SK-MEL-5 (cell line): ENCODE data around the gene ZFPM1. TPM values are rescaled to one million over a fixed set of nuclear protein-coding genes. Genes with fewer than 3 reads are reported as not detected.

Experiments used
- DNase-seq: peaks from one replicate; pipeline ENCODE4 v3.0.0-alpha.2; 2016; ENCODE audit warnings: low read depth, low spot score
- in situ Hi-C: cut with HindIII; loops from 2 replicates; pipeline ENCODE4 v1.10.0; 2016; ENCODE audit warnings: low sequenced_read_pairs, high pct_unique_total_duplicates, low pct_unique_long_range_greater_than_20kb
- total RNA-seq: library from RNA; depleted of rRNA; stranded (reverse); fragments of >200 nt; shearing (Covaris generic); gene quantifications from 2 replicates; pipeline ENCODE4 v1.2.3, GENCODE V29; 2014

Gene ZFPM1
- total RNA-seq, 1 experiment from 2014 or later, result 0.29 TPM

DNA sequence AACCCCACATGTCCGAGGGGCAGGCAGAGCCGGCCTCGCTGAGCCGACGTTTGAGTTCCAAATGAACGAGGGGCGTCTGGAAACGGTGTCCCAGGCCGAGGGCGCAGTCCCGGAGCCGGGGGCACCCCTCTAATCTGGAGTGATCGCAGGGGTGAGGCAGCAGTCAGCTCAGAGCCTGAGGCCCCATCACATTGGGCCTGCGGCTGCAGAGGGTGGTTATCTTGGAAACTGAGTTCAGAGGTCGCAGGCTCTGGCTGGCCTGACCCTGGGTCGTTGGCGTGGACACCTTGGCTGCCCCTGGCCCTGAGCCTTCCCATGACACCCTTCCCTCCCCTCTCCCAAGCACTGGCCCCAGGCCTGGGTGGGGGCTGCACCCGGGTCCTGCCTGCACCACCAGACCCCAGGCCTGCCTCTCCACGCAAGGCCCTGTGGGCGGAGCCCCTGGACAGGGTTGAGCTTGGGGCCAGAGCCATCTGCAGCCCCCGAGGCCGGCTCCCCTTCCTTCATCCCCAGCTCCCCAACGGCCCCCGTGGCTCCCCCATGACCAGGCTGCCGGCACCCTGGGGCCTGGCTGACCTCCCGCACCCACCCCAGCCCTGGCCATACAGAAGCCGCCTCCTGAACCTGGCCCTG is 45.6 kb downstream of the ZFPM1 start:
- in situ Hi-C loops, result no loop called here
- DNase-seq, result no peak

DNA sequence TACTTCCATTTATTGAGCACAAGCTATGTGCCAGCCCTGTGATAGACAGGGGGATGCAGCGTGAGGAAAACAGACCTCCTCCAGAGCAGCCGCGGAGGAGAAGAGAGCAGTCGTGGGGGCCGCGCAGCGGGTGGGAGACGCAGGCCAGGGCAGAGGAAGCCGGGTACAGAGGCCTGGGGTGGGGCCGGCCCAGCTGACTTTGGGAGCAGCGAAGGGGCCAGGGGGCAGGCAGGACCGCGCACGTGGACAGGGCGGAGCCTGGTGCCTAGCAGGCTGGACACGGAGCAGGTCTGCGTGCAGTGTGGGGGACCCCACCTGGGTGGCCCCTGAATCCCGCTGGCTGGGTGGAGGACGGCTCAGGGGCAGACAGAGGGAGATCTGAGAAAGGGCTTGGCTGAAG is 46.2 kb downstream of the ZFPM1 start:
- DNase-seq, result no peak
- in situ Hi-C loops, result no loop called here

DNA sequence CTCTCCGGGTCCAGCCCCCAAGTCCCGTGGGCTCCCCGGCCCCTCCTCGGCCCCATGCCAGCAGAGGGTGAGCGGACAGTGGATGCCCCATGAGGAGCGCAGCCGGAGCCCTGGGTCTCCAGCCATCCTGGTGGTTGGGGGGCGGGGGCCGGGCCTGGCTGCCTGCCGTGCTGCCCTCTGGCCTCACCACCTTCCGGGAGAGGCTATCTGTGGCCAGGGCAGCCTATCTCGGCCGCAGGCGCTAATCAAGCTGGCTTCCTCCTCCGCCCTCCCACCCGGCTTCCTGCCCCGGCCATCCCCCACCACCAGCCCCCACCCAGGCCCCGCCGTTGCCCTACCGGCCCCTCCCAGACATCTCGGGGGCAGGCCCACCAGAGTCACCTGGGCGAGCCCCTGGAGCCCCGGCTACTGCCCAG is 46.8 kb downstream of the ZFPM1 start:
- in situ Hi-C loops, result no loop called here
- no peak for DNase-seq

DNA sequence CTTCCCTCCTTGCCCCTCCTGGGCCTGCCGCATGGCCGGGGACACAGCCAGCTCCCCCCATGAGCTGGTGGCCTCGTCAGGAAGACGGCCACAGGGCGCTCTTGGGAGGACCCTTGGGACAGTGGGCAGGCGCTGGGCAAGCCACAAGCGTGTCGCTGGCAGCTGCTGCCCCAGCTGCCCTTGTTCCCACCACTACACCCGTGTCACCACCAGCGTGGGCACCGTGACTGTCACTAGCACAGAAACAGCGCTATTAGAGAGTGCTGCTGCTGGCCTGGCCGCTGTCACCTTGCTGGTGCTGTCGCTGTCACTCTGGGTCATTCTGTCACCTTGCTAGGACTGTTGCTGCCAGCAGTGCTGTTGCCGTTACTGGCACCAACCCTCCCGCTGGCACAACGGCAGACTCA is 47.2 kb downstream of the ZFPM1 start:
- in situ Hi-C loops, result no loop called here
- no peak for DNase-seq

DNA sequence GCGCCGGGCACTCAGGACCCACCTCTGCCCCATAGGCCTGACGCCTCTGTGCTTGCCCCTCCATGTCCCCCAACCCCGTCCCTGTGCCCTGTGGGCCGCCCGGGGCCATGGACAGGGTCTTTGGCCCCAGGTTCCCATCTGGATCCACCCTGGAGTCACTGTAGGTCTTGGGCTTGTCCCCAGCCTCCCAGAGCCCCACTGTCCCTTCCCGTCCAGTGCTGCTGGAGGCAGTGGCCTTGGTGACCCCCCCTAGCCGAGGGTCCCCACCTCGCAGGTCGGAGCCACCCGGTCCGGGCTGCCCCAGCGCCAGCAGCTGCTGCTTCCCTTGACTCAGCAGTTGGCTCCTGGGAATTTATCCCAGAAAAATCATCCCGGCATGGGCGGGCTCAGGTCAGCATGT is 49.3 kb downstream of the ZFPM1 start:
- no peak for DNase-seq
- in situ Hi-C loops, result no loop called here

DNA sequence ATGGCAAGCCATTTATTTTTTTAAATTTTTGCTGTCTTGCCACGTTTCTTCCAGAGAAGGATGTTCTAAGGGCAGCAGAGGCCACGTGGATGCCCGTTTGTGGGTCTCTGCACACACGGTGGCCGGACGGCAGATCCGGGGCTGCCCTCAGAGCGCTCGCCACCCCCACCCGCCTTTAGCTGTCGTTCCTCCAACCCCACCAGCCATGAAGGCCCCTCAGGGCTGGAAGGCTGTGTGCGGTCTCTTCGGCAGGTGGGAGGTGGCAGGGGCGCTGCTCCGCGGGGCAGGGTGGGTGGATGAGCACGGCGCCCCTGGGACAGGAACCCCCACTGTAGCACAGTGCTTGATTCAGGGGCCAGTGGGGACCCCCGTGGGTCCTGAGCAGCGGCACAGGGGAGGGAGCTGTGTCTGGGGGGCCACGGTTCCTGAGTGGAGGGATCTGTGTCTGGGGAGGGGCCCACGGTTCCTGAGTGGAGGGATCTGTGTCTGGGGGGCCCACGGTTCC is 49.7 kb downstream of the ZFPM1 start:
- DNase-seq, result no peak
- in situ Hi-C loops, result no loop called here

DNA sequence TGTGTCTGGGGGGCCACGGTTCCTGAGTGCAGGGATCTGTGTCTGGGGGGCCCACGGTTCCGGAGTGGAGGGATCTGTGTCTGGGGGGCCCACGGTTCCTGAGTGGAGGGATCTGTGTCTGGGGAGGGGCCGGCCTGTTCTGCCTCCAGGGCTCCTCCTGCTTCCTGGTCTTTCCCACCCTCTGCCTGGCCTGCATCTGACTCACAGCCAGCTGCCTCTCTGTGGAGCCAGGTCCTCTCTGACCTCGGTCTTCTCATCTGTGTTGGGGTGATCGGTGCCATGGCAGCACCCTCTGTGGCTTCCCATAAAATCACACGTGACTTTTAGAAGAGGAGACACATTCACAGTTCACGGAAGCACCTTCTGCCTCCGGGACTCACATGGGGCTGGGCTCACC is 50.3 kb downstream of the ZFPM1 start:
- DNase-seq, result no peak
- in situ Hi-C loops, result no loop called here

DNA sequence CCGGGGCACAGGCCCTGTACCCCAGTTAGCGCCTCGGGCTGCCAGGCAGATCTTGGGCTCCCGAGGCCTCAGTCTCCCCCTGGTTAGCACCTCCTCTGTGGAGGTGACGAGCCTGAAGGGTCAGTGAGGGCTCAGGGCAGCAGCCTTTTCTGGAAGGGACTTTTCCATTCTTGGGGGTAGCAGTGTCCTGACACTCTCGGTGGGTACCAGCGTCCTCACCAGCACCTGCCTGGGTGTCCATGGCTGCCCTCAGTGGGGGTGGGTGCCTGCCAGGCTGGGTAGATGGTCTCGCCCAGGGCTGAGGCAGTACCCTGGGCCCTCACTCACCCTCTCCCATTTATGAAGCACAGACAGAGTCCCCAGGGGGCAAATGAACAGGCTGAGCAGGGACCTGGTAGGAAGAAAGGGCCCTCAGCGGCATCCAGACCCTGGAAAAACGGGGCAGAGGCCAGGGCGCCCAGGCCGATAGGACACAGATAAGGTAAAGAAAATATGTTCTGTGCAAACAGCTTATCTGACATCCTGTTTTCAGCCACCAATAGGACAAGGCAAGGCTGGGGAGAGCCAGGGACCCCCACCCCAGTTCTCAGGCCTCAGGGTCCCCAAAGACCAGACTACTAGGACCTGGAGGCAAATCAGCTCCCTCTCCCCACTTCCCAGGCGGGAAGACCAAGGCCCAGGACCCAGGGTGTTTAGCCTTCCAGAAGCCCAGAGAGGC is 50.9 kb downstream of the ZFPM1 start:
- in situ Hi-C loops, result no loop called here
- DNase-seq, result no peak

DNA sequence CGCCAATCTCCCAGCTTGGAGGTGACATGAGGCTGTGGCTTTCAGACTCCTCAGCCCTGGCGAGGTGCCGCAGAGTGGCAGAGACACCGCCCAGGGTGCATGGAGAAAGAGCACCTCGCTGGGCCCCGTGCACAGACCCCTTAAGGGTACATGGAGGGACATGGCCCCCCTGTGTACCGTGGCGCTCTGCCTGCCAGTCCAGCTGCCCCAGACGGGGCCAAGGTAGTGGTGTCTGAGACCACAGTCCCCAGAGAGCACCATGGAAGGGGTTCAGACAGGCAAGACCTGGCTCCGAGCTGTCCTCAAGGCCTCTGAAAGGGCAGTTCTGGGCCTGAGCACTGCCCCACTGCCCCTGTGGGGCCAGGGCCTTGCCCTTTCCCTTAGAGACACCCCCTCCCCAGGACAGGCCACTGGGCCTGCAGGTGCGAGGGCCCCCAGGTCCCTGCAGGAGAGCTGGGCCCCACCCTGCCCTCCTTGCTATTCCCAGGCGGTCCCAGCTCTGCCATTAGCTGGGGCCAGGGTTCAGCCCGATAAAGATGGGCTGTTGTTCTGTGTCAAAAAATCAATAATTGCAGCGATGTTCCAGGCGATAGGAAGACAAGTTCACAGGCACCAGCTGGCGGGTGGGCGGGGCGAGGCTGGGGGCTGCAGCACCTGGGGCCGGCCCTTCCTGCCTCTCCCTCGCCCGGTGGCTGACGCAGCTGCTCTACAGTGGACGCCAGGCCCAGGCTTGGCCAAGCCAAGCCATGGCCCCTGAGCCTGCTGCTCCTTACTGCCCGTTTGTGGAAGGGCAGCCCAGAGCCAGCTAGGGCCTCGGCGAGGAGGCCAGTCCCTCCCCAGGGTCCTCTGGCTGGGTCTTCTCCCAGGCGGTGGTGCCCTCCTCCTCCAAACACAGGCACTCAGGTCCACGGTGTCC is 51.7 kb downstream of the ZFPM1 start:
- no peak for DNase-seq
- in situ Hi-C loops, result no loop called here

DNA sequence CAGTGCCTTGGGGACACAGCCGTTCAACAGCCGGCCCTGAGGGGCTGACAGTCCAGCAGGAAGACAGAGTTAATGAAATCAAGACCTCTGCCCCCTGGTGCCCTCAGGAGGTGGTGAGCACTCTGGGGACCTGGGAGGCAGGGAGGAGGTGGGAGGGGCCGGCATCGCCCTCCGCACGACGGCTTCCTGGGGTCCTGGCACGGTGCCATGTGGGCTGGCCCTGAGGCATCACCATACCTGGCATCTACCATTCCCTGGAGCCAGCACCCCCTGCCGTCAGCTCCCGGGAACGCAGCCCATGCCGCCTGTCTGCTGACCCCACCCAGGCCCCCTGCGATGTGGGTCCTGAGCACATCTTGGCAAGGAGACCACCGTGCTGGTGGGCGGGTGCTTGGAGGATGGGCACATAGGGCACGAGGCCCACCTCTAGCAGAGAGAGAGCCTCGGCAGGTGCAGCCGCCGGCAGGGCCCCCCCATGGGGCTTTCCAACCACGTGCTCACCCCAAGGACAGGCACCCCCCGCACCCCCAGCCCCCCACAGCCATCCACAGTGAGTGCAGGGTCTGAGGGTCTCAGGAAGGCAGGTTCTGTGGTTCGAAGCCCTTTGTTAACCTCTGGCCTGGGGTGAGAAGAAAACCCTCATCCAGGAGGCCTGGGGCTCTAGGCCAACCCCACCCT is 52.5 kb downstream of the ZFPM1 start:
- in situ Hi-C loops, result no loop called here
- DNase-seq, result peak; percentile 40

DNA sequence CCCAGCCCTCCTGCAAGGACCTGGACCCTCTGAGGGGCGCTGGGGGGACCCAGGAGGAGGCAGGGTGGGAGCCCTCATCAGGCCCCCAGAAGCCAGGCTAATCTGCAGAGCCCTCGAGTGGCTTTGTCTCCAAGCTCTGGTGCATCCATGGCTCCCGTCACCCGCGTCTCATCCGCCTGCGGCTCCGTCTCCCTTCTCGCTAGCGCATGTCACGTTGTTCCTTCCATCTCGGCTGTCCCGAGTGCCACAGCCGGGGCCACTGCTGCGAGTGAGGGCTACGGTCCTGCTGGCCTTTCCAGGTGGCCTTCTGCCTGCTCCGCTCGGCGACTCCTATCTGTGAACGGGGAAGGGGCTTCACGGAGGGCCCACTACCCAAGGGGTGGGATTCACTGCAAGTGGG is 53.6 kb downstream of the ZFPM1 start:
- DNase-seq, result no peak
- in situ Hi-C loops, result no loop called here

DNA sequence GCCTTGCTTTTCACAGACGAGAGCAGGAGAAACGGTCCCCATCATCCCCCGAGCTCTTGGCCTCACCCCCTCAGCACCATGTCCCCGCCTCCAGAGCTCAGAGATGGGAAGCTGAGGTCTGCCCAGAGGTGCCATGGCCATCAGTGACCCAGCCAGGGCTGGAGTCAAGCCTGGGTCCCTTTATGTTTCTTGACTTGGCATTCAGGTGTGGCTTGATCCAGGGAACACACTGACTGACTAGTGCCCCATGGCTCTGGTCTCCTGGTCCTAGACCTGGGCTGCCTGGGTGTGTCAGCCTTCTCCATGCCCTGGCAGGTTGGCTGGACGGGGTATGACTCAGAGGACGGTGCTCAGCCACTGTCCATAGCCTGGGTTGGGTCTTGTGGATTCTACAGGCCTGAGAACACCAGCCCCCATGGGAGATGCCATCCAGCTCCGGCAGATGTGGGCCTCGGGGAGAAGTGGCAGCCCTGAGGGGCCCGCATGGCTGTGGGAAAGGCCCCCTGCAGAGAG is 54.2 kb downstream of the ZFPM1 start:
- DNase-seq, result no peak
- in situ Hi-C loops, result no loop called here

DNA sequence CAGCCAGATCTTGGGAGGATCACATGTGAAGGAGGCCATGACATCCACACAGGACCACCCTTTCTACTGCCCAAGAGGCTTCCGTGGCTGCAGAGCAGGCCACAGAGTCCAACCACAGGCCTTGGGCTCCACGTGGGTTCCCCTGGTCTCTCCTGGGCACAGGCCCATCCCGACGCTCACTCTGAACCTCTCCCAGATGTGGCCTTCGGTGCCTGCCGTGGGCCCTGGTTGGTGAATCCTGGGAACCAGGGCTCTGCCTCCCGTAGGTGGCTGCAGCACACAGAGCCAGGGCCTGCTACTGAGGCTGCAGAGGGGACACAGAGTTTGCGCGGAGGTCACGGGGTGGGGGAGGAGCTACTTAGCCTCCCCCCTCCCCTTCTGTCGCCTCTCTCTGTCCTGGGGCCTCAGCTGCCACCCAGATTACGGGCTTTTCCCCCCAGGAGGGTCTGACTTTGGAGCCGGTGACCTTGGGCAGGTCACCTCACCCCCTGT is 55.3 kb downstream of the ZFPM1 start:
- in situ Hi-C loops, result no loop called here

DNA sequence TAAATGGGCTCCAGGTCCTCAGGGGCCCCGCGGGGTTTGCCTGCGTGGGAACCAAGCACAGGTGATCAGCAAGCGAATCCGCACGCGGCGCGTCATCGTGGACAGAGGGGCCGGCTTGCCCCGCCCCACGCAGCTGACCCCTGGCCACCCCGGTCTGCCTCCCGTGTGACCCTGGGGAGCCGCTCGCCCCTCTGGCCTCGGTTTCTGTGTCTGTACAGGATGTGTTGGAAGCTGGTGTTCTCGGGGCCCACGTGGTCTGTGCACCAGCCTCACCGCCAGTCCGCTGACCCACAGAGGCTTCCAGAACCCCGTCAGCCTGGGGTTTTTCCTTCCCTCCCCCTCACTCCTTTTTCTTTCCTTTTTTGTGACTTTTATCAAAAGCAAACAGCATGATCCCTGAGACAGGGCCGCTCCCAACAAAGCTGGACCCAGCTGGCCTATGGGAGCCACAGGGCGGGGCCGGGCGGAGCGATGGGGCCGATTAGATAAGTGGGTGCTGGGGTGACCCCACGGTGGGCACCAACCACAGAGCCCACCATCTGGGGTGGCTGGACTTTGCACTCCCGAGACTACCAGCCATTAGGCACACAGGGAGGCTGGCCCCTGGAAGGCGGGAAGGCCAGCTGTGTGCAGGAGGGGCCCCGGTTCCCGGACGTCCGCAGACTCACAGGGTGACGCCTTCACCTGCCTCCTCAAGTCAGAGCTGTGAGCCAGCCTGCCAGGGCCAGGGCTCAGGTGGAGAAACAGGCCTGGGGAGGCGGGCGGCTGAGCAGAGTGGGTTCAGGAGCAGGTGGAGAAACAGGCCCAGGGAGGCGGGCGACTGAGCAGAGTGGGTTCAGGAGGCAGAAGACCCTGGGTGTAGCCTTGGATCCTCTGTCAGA is 56.0 kb downstream of the ZFPM1 start:
- no peak for DNase-seq
- in situ Hi-C loops, result no loop called here

More for the DNA sequence above, 55.3 kb downstream of the ZFPM1 start:
- no peak for DNase-seq

DNA sequence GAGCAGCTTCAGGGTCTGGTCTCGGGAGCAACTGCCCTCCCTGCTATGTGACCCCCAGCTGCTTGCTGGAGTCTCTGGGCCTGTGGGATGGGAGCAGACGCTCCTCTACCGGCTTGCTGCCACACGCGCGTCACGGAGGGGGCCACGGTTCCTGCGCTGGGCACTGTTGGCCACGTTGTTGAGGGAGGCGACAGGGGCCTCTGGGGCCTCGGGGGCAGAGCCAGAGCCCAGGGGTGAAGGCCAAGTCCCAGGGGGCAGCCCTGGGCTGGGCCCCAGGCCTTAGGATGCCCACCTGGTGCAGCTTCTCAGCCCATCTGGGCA is 56.6 kb downstream of the ZFPM1 start:
- no peak for DNase-seq
- in situ Hi-C loops, result no loop called here

DNA sequence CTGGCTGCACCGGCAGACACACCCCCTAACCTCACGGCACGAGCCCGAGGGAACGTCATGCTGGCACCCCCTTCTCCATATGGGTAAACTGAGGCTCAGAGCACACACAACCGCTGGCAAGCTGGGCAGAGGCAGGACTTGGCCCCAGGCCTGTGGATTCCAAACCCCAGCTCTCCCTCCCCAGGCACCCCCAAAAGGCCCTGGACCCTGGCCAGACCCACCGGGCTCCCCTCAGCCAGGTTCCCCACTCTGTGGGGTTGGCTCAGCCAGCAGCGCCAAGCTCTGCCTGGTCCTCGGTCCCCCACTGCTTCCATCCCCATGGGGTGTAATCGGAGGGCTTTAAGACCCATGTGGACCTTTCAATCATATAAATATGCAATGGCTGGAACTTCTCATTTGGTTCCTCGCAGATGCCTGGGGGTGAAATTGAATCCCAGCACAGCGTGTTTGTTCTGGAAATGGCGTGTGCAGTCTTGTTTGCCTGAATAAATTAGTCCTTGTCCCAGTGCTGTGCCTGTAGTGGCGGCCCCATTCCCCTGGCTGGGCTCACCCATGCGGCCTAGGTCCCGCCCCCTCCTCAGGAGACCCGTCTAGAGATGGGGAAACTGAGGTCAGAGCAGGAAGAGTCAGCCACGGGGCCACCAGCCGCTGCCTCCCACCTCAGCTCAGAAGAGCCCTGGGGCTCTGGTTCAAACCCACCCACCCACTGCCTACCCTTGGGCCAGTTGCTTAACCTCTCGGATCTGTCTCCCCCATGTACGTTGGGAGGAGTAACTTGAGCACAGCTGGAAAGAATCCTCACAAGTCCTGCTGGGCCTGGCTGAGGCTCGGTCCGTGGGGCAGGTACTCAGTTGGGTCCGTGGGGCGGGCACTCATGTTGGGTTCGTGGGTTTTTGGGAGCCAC is 57.3 kb downstream of the ZFPM1 start:
- DNase-seq, result peak; percentile 4
- in situ Hi-C loops, result no loop called here
